AG10803 (cell line): ENCODE measurements around the gene SPATA31C2.
"Not testable (repeated sequence)": the region's sequence is repeated elsewhere in the genome, so short reads cannot be mapped to it uniquely, and the experiment has no call there.

Experiments used
- DNase-seq: peaks from one replicate; pipeline ENCODE4 v3.0.0; 2010; ENCODE audit warnings: low read depth
- H3K4me3 ChIP-seq: 2 replicates; pipeline ENCODE4 v1.5.1; 2011; ENCODE audit warnings: mild to moderate bottlenecking, low read length, control low read depth
- TF ChIP-seq, protein P1 (sequence below): conservative IDR thresholded peaks from 2 replicates; pipeline ENCODE4 v1.5.1; 2011; ENCODE audit warnings: mild to moderate bottlenecking, low read length, control low read depth, inconsistent platforms

SPATA31C2 gene

DNA sequence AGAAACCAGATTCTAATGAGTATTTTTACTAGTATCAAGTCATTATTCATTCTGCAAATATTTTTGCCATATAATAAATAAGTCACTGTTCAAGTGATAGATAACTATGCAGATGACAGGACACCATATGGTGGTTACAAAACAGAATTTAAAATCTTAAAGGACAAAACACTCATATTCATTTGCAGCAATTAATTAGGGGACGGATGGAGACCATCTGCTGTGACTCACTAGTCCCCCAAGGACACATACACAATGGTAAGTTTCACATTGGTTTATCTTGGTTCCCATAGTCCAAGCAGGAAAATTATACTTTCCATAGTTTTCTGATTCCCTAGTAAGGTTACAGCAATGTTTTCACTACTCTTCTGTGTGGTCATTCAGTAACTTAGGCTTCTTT is 28.4 kb upstream of the SPATA31C2 start:
- DNase-seq = no peak
- no peak overlapping the region for H3K4me3 ChIP-seq
- TF ChIP-seq, protein P1, sequence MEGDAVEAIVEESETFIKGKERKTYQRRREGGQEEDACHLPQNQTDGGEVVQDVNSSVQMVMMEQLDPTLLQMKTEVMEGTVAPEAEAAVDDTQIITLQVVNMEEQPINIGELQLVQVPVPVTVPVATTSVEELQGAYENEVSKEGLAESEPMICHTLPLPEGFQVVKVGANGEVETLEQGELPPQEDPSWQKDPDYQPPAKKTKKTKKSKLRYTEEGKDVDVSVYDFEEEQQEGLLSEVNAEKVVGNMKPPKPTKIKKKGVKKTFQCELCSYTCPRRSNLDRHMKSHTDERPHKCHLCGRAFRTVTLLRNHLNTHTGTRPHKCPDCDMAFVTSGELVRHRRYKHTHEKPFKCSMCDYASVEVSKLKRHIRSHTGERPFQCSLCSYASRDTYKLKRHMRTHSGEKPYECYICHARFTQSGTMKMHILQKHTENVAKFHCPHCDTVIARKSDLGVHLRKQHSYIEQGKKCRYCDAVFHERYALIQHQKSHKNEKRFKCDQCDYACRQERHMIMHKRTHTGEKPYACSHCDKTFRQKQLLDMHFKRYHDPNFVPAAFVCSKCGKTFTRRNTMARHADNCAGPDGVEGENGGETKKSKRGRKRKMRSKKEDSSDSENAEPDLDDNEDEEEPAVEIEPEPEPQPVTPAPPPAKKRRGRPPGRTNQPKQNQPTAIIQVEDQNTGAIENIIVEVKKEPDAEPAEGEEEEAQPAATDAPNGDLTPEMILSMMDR = no peak

DNA sequence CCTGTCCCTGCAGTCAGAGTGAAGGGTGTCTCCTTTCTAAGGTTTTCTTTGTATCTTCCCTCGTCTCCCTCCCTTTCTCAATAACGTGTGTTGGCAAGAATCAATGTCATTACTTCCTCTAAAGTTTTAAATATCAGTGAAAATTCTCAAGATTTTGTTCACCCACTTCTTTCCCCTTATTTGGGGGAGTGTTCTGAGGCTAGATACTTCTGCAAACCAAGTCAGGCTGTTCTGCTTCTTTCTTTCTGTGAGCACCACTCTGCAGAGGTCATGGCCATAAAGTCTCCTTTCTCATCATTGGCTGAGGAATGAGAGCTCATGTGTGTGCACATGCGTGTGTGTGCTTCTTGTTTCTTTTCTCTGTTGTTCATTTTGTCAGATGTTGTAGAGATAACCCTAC is 26.6 kb upstream of the SPATA31C2 start:
- no peak overlapping the region for H3K4me3 ChIP-seq
- TF ChIP-seq, protein P1 = no peak
- no peak for DNase-seq

DNA sequence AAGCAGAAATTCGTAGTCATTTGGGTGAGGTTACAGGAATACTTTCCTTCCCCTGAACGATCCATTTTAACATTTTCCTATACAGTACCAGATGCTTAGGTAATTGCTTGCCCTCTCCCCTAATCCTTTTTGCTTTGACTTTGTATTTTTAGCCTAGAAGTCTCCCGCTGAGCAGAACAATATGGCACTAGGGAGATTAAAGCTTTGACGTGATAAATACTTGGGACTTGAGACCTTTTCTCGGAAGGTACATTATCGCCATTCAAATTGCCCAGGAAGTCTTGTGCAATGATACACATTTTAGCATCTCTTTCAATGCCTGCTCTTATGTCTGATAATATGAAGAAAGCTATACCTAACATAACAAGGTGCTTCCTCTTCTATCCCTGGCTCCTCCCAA is 22.9 kb upstream of the SPATA31C2 start:
- no peak for DNase-seq
- no peak overlapping the region for H3K4me3 ChIP-seq
- TF ChIP-seq, protein P1 = no peak

DNA sequence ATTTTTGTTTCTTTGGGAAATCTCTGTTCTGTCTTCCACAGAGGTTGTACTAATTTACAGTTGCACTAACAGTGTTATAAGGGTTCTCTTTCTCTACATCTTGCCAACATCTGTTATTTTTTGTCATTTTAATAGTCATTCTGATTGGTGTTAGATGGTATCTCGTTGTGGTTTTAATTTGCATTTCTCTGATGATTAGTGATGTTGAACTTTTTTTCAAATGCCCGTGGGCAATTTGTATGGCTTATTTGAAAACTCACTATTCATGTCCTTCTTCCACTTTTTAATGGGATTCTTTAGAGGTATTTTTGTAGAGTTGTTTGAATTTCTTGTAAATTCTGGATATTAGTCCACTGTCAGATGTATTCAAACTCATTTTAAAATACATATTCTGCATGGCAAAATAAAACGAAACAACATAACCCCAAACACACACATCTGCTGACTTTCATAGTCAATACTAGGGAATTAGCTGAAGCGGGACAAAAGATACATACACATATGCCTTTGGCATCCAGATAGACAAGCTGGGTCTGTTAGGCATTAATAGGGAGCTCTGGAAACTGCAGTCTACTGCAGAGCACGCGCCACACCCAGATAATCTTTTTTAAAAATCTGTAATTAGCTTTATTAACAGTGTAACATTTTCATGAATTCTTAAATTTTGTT is 5.8 kb upstream of the SPATA31C2 start:
- TF ChIP-seq, protein P1 = no peak
- H3K4me3 ChIP-seq = no peak overlapping the region
- no peak for DNase-seq

DNA sequence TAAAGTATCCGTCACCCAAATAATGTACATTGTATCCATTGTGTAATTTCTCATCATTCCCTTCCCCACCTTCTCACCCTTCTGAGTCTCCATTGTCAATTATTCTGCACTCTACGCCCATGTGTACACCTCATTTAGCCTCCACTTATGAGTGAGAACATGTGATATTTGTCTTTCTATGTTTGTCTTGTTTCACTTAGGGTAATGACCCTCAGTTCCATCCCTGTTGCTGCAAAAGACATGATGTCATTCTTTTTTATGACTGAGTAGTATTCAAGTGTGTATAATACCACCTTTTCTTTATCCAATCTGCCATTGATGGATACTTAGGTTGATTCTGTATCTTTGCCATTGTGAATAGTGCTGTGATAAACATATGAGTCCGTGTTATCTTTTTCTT is 4.9 kb upstream of the SPATA31C2 start:
- no peak overlapping the region for H3K4me3 ChIP-seq
- no peak for DNase-seq
- TF ChIP-seq, protein P1 = no peak

- H3K4me3 ChIP-seq, DNase-seq: not testable (repeated sequence)
Measured at GRCh38 chr9:88133552-88133951, 4.7 kb downstream of the SPATA31C2 start.

- not testable (repeated sequence) for H3K4me3 ChIP-seq, DNase-seq
Measured at GRCh38 chr9:88129556-88129955, 8.7 kb downstream of the SPATA31C2 start.

DNA sequence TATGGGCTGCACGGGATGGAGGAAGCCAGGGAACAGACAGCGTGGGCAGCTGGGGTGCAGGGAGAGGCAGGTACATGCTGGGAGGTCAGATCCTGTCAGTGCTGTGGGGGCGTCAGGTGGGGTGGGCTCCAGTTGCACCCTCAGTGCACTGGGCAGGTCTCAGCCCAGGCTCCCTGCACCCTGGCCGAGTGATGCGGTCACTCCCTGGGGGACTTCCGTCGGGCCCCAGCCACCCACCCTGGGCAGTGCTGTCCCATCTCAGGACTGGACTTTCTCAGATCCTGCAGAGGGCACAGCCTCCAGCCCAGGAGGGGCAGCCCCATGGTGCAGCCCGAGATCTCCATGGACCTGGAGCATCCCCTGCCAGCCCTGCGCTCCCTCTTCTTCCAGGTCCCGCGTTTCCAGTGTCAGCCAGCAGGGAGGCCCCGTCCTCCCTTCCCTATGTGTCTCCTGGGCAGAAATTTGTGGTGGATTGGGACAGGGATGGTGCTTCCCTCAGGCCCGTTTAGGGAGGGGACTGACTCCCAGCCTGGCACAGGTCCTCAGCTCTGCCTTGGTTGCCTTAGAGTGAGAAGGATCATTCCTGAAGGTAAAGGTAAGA is 10.5 kb downstream of the SPATA31C2 start:
- not testable (repeated sequence) for H3K4me3 ChIP-seq, DNase-seq

- not testable (repeated sequence) for DNase-seq, H3K4me3 ChIP-seq
Measured at GRCh38 chr9:88123413-88123812, 14.9 kb downstream of the SPATA31C2 start.

- not testable (repeated sequence) for H3K4me3 ChIP-seq, DNase-seq
Measured at GRCh38 chr9:88118121-88118520, 20.2 kb downstream of the SPATA31C2 start.

DNA sequence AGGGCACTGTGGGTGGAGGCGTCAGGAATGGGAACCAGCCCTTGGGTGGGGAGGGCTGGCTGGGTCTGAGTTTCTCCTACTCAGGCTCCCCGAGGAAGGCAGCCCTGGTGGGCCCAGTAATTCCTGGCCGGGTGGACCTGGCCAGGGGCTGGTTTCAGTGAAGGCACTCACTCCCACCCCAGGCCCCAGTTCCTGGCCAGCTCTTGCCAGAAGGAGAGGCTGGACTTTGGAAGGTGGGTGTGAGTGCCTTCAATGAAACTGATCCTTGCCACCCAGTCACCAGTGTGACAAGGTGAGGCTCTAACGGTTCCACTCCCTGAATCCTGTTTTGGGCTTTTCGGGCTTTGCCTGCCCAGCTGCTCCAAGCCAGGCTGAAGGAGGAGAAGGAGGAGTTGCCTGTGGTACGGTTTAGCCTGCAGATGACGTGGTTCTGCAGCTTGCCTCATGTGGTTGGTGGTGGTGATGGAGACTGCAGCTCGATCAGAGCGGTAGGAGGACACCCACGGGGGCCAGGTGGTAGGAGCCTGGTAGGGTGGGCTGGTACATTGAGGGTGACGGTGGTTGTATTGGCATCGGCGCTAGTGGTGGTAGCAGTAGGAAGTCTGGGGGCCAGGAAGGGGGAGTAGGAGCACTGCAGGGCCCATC is 23.2 kb downstream of the SPATA31C2 start:
- not testable (repeated sequence) for DNase-seq, H3K4me3 ChIP-seq

DNA sequence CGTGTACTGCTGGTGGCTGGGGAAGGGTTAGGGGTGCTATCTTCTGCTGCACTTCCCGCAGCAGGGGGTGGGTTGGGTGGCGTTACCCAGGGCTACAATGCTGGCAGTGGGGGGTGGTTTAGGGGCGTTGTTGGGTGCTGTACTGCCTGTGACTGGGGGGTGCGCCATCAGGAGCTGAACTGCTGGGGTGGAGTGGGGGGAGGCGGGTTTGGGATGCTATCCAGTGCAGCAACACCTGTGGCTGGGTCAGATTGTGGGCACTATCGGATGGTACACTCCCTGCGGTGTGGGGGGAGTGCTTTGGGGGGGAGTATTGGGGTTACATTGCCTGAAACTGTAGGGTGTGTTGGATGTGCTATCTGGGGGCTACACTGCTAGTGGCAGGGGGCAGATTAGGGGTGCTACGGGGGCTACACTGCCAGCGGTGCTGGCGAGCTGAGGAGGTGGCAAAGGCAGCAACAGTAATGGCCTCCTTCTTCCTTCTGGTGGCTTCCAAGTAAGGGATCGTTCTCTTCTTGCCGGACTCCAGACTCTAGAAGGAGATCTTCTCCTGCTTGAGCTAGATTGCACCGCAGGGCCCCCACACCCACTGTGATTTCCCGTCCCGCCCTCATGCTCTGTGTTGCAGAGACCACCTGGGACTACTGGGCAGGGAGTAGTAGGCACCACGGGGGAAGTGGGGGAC is 23.9 kb downstream of the SPATA31C2 start:
- H3K4me3 ChIP-seq, DNase-seq: not testable (repeated sequence)
